ENCODE data around the gene RPUSD4.

The RPUSD4 gene

DNA sequence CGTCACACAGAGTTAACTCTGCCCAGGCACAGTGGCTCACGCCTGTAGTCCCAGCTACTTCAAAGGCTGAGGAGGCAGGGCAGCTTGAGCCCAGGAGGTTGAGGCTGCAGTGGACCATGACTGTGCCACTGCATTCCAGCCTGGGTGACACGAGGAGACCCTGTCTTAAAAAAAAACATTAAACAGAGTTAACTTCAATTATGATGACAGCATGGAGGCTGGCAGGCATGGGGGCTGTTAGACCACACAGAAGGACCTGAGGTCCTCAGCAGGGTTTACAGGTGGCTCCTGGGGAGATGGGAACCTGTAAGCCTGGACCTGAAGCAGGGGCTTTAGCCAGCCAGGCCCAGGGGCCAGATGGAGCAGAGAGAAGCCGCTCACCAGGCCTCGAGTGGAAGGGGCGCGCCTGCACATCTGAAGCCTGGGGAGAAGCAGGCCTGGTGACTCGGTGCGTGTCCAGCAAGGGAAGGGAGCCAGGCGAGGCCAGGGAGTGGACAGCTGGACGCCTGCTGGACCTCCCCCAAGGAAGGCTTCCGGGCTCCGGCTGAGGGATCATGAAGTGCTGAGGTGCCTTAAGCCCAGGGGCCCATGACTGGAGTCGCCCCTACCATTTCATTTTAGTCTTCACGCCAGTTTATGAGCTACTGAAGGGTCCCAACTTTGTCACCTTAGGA, 25.3 kb downstream of the RPUSD4 start:
- DNase-seq (ENCODE audit: low read depth) = no peak
- no peak overlapping the region for H3K4me3 ChIP-seq (ENCODE audit: low read depth, low read length)

- DNase-seq (ENCODE audit: low read depth) = no peak
- H3K4me3 ChIP-seq (ENCODE audit: low read depth, low read length) = no peak overlapping the region
These were observed 26.0 kb downstream of the RPUSD4 start for GRCh38 chr11:126185259-126186024.

DNA sequence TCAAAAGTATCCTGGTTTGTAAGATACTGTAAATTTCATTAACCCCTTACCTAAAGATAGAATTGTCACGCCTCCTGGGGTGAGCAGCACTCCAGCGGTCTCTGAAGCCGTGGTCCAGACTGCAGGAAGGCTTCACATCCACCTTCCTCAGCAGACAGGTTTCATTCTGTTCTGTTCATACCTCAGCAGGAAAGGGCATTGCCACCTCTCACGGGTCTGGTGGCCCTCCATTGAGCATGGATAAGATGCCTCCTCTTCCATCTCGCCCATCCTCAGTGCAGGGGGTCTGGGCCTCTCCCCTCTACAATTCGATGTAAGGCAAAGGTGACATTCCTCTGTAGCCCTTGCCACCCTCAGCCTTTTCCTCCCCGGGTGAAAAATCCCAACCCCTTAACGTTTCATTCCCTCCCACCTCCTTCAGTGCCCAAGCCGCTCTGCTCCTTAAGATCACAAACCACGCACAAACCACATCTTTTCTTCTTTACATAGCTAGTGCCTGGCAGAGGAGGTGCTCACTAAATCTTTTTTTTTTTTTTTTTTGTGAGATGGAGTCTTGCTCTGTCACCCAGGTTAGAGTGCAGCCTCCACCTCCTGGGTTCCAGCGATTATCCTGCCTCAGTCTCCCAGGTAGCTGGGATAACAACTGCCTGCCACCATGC, 28.5 kb downstream of the RPUSD4 start:
- DNase-seq (ENCODE audit: low read depth) = no peak
- H3K4me3 ChIP-seq (ENCODE audit: low read depth, low read length) = no peak overlapping the region

GRCh38 chr11:126181939-126182730, 29.3 kb downstream of the RPUSD4 start:
- DNase-seq (ENCODE audit: low read depth) = no peak
- H3K4me3 ChIP-seq (ENCODE audit: low read depth, low read length) = no peak overlapping the region

DNA sequence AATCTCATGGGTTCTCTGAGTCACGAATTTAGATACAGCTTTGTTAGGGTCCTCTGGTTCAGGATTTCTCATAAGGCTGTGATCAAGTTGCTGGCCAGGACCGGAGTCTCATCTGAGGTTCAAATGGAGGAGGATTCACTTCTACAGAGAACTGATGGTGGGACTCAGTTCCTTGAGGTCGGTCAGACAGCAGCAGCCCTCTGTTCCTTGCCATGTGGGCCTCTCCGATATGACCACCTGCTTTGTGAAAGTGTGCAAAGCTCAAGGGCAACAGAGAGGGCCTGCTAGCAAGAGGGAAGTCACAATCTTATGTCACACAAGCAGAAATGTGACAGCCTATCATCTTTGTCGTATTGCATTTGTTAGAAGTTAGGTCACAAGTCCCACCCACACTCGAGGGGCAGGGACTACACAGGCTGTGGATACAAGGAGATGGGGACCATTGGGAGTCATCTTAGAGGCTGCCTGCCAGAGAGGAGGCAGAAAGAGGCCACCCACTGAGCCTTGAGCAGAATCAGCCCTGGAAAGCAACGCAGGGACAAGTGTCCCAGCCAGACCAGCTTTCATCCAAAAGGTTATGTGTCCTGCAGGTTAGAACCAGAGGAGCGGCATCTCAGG, 34.5 kb downstream of the RPUSD4 start:
- DNase-seq (ENCODE audit: low read depth) = no peak
- no peak overlapping the region for H3K4me3 ChIP-seq (ENCODE audit: low read depth, low read length)

GRCh38 chr11:126175393-126175792, 36.1 kb downstream of the RPUSD4 start:
- no peak for DNase-seq (ENCODE audit: low read depth)
- no peak overlapping the region for H3K4me3 ChIP-seq (ENCODE audit: low read depth, low read length)

DNA sequence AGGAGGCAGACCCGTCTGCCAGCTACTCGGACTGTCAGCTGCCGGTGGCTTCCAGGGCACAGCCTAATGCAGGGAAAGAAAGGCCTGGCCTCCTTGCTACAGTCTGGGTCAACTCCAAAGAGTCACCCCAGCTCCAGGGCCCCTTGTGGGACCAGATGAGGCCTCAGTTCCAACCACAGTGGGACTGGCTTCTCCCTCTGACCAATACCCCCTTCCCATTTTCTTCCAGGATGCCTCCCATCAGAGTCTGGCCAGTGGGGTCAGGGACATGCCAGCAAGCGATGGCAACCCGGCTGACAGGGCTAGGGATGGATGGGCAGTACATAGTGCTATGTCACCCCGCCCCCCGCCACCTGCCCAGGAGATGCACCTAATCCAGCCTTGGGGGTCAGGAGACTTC, 36.6 kb downstream of the RPUSD4 start:
- DNase-seq (ENCODE audit: low read depth) = no peak
- H3K4me3 ChIP-seq (ENCODE audit: low read depth, low read length) = no peak overlapping the region

GRCh38 chr11:126173257-126173656, 38.2 kb downstream of the RPUSD4 start:
- no peak for DNase-seq (ENCODE audit: low read depth)
- no peak overlapping the region for H3K4me3 ChIP-seq (ENCODE audit: low read depth, low read length)

- DNase-seq (ENCODE audit: low read depth) = no peak
- H3K4me3 ChIP-seq (ENCODE audit: low read depth, low read length) = no peak overlapping the region
These were observed 38.8 kb downstream of the RPUSD4 start for GRCh38 chr11:126172596-126173038.

DNA sequence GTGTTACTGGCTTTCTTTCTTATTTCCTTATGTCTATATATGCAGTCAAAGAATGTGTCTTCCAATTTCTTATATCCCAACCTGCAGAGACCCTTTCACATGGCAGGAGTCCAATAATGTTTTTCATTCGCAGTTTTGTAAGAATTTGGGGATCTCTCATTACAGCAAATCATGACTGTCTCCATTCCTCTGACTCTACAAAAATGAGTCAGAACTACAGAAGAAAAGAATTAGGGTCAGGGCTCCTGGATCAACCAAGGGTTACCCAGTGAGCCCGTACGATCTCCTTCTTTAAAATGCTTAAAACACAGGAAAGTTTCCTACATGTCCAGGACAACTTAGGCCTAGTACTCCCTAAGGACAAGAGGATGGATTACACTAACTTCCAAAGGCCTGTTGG, 42.2 kb downstream of the RPUSD4 start:
- no peak overlapping the region for H3K4me3 ChIP-seq (ENCODE audit: low read depth, low read length)
- DNase-seq (ENCODE audit: low read depth) = no peak

DNA sequence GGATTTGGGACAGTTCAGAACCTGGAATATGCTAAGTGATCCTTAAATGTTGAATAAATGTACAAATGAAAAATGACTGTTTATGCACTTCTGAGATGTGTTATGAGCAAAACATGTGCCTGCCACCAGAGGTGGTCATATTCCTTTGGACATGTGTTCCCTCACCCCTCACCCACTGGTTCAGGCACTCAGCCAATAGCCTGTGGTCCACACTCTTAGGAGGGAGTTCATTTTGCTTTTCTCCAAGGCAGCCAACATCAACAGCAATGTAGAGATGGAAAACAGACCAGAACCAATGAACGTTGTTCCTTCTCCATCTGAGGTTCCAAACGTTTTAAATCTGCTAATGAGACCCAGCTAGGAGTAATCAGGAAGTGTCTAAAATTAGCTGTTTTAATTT, 44.0 kb downstream of the RPUSD4 start:
- no peak for DNase-seq (ENCODE audit: low read depth)

GRCh38 chr11:126166413-126166812, 45.0 kb downstream of the RPUSD4 start:
- no peak for DNase-seq (ENCODE audit: low read depth)
- no peak overlapping the region for H3K4me3 ChIP-seq (ENCODE audit: low read depth, low read length)

More for the DNA sequence above, 44.0 kb downstream of the RPUSD4 start:
- no peak overlapping the region for H3K4me3 ChIP-seq (ENCODE audit: low read depth, low read length)

GRCh38 chr11:126165757-126166156, 45.7 kb downstream of the RPUSD4 start:
- no peak overlapping the region for H3K4me3 ChIP-seq (ENCODE audit: low read depth, low read length)
- DNase-seq (ENCODE audit: low read depth) = no peak

GRCh38 chr11:126165311-126165720, 46.1 kb downstream of the RPUSD4 start:
- no peak overlapping the region for H3K4me3 ChIP-seq (ENCODE audit: low read depth, low read length)
- DNase-seq (ENCODE audit: low read depth) = no peak

DNA sequence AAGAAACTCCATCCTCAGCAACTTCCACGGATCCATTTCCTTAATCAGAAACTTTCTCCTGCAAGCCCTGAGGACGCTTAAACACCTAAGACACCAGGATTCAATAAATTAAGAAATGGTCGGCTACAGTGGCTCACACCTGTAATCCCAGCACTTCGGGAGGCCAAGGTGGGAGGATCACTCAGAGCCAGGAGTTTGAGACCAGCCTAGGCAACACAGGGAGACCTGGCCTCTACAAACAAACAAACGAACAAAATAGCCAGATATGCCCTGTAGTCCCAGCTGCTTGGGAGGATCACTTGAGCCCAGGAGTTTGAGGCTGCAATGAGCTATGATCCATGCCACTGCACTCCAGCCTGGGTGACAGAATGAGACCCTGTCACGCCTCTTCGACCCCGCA, 46.7 kb downstream of the RPUSD4 start:
- DNase-seq (ENCODE audit: low read depth) = no peak
- no peak overlapping the region for H3K4me3 ChIP-seq (ENCODE audit: low read depth, low read length)

- DNase-seq (ENCODE audit: low read depth) = no peak
- no peak overlapping the region for H3K4me3 ChIP-seq (ENCODE audit: low read depth, low read length)
These were observed 47.7 kb downstream of the RPUSD4 start for GRCh38 chr11:126163779-126164178.

DNA sequence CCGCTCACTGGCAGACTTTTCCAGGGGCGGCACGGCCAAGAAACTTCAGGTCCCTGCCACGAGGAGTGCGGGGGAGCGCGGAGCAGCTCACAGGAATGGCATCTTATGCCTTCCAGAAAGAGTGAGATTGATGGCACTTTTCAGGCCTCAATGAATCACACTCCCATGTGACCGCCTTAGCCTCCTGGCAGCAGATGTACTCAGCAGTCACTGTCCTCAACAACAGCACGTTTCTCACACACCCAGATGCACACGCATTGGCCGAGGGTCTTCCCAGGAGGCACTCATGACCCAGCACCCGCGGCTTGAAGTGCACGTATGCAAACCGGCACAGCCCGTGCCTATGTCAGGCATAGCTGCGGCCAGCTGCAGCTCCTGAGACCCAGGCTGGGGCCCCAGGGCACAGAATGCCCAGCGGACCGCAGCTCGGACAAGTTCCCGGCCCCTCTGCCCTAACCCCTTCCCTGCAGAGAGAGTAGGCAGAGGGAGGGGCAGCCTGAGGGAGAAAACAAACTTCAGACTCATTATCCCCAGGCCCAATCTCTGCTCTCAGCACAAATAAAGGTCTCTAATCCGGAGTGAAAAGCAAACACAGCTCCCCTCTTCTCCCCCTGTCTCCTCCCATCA, 48.3 kb downstream of the RPUSD4 start:
- DNase-seq (ENCODE audit: low read depth) = peak; percentile 95
- no peak overlapping the region for H3K4me3 ChIP-seq (ENCODE audit: low read depth, low read length)

- no peak overlapping the region for H3K4me3 ChIP-seq (ENCODE audit: low read depth, low read length)
- peak; percentile 31 for DNase-seq (ENCODE audit: low read depth)
These were observed 49.0 kb downstream of the RPUSD4 start for GRCh38 chr11:126162306-126163030.
